Hepatocyte (in vitro differentiated cells): Measurements from ENCODE around the gene NVL. TPM values are rescaled to one million over a fixed set of nuclear protein-coding genes. Genes with fewer than 3 reads are reported as not detected.

Source experiments
- DNase-seq: peaks from one replicate; pipeline ENCODE4 v3.0.0-alpha.2; 2016; ENCODE audit warnings: low spot score
- H2AFZ ChIP-seq: fragments of 200-600 bp; sonication (generic); 2 replicates; pipeline ENCODE4 v1.6.0; 2016; ENCODE audit warnings: antibody characterized with exemption, mild to moderate bottlenecking
- H3K27ac ChIP-seq: fragments of 200-600 bp; sonication (generic); 2 replicates; pipeline ENCODE4 v1.5.1; 2016; ENCODE audit warnings: mild to moderate bottlenecking
- H3K27me3 ChIP-seq: fragments of 200-600 bp; sonication (generic); 2 replicates; pipeline ENCODE4 v1.6.1; 2016
- H3K36me3 ChIP-seq: fragments of 200-600 bp; sonication (generic); replicated peaks from 2 replicates; pipeline ENCODE4 v1.5.1; 2016; ENCODE audit warnings: low read depth; ENCODE audit not compliant: insufficient read depth
- H3K4me1 ChIP-seq: fragments of 200-600 bp; sonication (generic); 2 replicates; pipeline ENCODE4 v1.5.1; 2016; ENCODE audit warnings: mild to moderate bottlenecking, moderate library complexity; ENCODE audit not compliant: insufficient read depth
- H3K4me2 ChIP-seq: fragments of 200-600 bp; sonication (generic); 2 replicates; pipeline ENCODE4 v1.6.0; 2016
- H3K4me3 ChIP-seq: fragments of 200-600 bp; sonication (generic); 2 replicates; pipeline ENCODE4 v1.5.1; 2016; ENCODE audit warnings: mild to moderate bottlenecking
- H3K79me2 ChIP-seq: fragments of 200-600 bp; sonication (generic); 2 replicates; pipeline ENCODE4 v1.6.0; 2017; ENCODE audit warnings: mild to moderate bottlenecking
- H3K9me2 ChIP-seq: fragments of 200-600 bp; sonication (generic); replicated peaks from 2 replicates; pipeline ENCODE4 v1.6.0; 2017; ENCODE audit warnings: mild to moderate bottlenecking; ENCODE audit not compliant: insufficient read depth
- H3K9me3 ChIP-seq: fragments of 200-600 bp; sonication (generic); 2 replicates; pipeline ENCODE4 v1.5.1; 2016; ENCODE audit warnings: low read depth, mild to moderate bottlenecking
- H4K20me1 ChIP-seq: fragments of 200-600 bp; sonication (generic); 2 replicates; pipeline ENCODE4 v1.6.0; 2016; ENCODE audit warnings: mild to moderate bottlenecking; ENCODE audit not compliant: insufficient read depth, poor library complexity, severe bottlenecking
- EZH2 ChIP-seq: fragments of 200-600 bp; sonication (generic); IDR thresholded peaks from 2 replicates; pipeline ENCODE4 v1.6.1; 2016; ENCODE audit warnings: antibody characterized with exemption, mild to moderate bottlenecking, borderline replicate concordance
- EZH2phosphoT487 ChIP-seq: fragments of 200-600 bp; sonication (generic); IDR thresholded peaks from one replicate; pipeline ENCODE4 v1.6.1; 2018; ENCODE audit warnings: antibody characterized with exemption, mild to moderate bottlenecking, low read depth, moderate library complexity; ENCODE audit not compliant: unreplicated experiment, severe bottlenecking
- WGBS: methylation state at CpG from one replicate; pipeline ENCODE4 v1.1.6; 2016; ENCODE audit warnings: low lambda C conversion rate; ENCODE audit errors: missing lambda C conversion rate; 5-methylcytosine and 5-hydroxymethylcytosine counted together
- polyA plus RNA-seq: library from polyadenylated mRNA; unstranded; fragments of >200 nt; fragmentation: Nextera tagmentation; extraction: Ambion mirVana; gene quantifications from 2 replicates; pipeline ENCODE4 v1.2.1, GENCODE V29; 2016
- total RNA-seq: library from RNA; depleted of rRNA; stranded (reverse); fragments of >200 nt; gene quantifications from 2 replicates; pipeline ENCODE4 v1.2.3, GENCODE V29; 2014
- TF ChIP-seq, protein P1 (sequence below): fragments of 200-600 bp; sonication (generic); IDR thresholded peaks from 2 replicates; pipeline ENCODE4 v1.5.1; 2016; ENCODE audit warnings: antibody characterized with exemption, mild to moderate bottlenecking; ENCODE audit not compliant: poor library complexity

The NVL gene
- total and polyA plus RNA-seq, 2 experiments from 2014 or later, result 15.9 to 34.7 TPM

DNA sequence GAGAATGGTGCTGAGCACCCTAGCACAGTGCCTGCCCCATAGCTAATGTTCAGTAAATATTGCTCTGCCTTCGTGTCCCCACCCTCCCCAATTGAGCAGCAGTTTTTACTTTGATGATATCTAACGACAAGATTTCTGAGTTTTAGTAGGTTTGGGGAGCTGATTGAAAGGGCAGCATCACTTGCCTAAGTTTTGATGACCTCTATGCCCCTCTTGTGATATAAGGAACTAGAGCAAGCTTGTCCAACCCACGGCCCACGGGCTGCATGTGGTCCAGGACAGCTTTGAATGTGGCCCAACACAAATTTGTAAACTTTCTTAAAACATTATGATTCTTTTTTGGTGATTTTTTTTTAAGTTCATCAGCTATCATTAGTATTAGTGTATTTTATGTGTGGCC lies 28.3 kb upstream of the NVL start:
- Histone ChIP-seq H3K9me3 (no peaks in the 10 kb centered on the region), H2AFZ (no peak overlapping the region), H3K79me2 (peaks cover 60% of the 10 kb centered on the region), H3K27me3 (no peaks in the 10 kb centered on the region), H3K4me2 (peak overlapping the region; percentile 90), H4K20me1 (peaks cover 6% of the 10 kb centered on the region), H3K9me2 (no peaks in the 10 kb centered on the region), H3K4me1 (peaks cover 10% of the 10 kb centered on the region), H3K36me3 (no peaks in the 10 kb centered on the region), H3K4me3 (peak overlapping the region; percentile 82), H3K27ac (peak overlapping the region; percentile 84)
- no peak for DNase-seq
- TF ChIP-seq EZH2phosphoT487 (no peak), EZH2 (no peak)
- TF ChIP-seq, protein P1, sequence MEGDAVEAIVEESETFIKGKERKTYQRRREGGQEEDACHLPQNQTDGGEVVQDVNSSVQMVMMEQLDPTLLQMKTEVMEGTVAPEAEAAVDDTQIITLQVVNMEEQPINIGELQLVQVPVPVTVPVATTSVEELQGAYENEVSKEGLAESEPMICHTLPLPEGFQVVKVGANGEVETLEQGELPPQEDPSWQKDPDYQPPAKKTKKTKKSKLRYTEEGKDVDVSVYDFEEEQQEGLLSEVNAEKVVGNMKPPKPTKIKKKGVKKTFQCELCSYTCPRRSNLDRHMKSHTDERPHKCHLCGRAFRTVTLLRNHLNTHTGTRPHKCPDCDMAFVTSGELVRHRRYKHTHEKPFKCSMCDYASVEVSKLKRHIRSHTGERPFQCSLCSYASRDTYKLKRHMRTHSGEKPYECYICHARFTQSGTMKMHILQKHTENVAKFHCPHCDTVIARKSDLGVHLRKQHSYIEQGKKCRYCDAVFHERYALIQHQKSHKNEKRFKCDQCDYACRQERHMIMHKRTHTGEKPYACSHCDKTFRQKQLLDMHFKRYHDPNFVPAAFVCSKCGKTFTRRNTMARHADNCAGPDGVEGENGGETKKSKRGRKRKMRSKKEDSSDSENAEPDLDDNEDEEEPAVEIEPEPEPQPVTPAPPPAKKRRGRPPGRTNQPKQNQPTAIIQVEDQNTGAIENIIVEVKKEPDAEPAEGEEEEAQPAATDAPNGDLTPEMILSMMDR, result no peak
- WGBS, result 53% methylated on average over 4 of the region's 4 CpGs

DNA sequence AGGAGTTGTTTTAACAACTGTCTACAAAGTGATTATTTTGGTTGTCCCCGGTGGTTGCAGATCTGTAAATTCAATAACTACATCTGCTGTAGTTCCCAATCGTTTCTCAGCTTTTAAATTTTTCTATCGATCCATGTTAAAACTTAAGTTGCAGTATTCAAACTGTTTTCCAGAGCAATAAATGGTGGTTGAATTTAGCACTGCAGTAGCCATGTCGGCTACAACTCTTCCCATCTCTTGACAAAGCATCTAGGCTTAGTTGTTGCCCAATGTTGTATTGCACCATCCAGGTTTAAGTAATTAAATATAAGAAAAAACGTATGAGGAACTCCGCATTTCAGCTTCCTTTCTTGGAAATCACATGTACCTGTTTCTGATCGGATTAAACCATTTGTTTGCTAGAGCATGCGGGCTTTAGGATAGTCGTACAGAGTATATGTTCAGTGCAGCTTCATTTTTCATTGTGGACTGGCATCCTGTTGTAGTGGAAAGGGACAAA lies 27.7 kb upstream of the NVL start:
- TF ChIP-seq, protein P1, result no peak
- TF ChIP-seq EZH2phosphoT487 (no peak), EZH2 (no peak)
- DNase-seq, result peak; percentile 35
- Histone ChIP-seq H3K27me3 (no peaks in the 10 kb centered on the region), H3K27ac (peak overlapping the region; percentile 84), H3K79me2 (peaks cover 54% of the 10 kb centered on the region), H3K36me3 (no peaks in the 10 kb centered on the region), H3K9me3 (no peaks in the 10 kb centered on the region), H3K4me1 (peaks cover 10% of the 10 kb centered on the region), H3K9me2 (no peaks in the 10 kb centered on the region), H3K4me2 (peak overlapping the region; percentile 90), H4K20me1 (peaks cover 6% of the 10 kb centered on the region), H3K4me3 (peak overlapping the region; percentile 82), H2AFZ (peak overlapping the region; percentile 46)
- 21% methylated on average over 9 of the region's 9 CpGs for WGBS

DNA sequence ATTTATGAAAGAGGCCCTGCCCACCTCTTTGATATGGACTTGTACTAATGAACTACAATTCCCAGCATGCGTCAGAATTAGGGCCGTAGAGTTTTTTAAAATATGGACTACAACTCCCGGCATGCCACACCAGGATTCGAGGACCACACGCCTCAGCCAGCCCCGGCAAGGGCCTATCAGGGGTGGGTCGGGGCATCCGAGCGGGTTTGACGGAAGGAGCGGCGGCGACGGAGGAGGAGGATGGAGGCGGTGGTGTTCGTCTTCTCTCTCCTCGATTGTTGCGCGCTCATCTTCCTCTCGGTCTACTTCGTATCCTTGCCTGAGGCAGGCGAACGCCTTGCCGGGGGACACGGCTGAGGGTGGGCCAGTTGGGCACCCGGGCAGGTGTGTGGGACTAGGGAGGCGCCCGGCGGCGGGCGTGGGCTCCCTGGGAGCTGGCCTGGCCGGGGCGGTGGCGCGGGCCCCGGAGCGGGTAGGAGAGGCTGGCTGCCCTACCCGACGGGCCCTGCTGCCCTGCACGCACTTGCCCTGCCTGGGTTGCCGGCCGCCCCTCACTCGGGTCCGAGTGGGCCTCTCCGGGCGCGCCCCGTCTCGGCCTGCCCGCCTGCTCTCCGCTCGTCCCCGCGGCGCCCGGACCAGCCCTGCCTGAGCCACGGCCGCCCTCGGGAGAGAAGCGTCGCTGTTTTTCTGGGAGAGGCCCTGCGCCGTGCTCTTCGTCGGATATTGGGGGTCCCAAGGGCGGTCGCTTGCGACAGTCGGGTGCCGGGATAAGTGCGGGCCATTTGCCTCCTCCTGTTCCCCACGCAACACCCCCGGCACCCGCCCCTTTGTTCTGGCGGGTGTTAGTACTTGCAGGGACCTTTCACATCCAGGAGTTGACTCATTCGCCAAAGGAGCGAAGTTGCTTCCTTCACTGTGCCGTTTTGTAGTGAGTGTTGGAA lies 27.0 kb upstream of the NVL start, which contains the start of gene CNIH4:
TSS of gene CNIH4 (plus strand) at position 195 of the 941 bp plus-strand sequence. CDS start at position 241, 46 bp downstream.
- under 1% methylated on average over 48 of the region's 78 CpGs for WGBS
- Histone ChIP-seq H3K27me3 (no peaks in the 10 kb centered on the region), H3K79me2 (peaks cover 47% of the 10 kb centered on the region), H3K4me2 (peak within 1 kb of the TSS; percentile 90), H3K9me2 (no peaks in the 10 kb centered on the region), H2AFZ (peak within 1 kb of the TSS; percentile 46), H3K4me1 (peaks cover 10% of the 10 kb centered on the region), H3K4me3 (peak within 1 kb of the TSS; percentile 82), H3K36me3 (no peaks in the 10 kb centered on the region), H3K27ac (peak within 1 kb of the TSS; percentile 84), H4K20me1 (peaks cover 6% of the 10 kb centered on the region), H3K9me3 (no peaks in the 10 kb centered on the region)
- TF ChIP-seq EZH2 (no peak), EZH2phosphoT487 (no peak)
- TF ChIP-seq, protein P1, result no peak
- DNase-seq, result peak; percentile 94
